ENCODE results near the gene KIF25.

GRCh38 chr6:168025831-168026710 lies 28.6 kb downstream of the KIF25 start:
- TF ChIP-seq POLR2A (IDR thresholded peaks at IDR 0.05): no peak
- TF ChIP-seq, protein P1, sequence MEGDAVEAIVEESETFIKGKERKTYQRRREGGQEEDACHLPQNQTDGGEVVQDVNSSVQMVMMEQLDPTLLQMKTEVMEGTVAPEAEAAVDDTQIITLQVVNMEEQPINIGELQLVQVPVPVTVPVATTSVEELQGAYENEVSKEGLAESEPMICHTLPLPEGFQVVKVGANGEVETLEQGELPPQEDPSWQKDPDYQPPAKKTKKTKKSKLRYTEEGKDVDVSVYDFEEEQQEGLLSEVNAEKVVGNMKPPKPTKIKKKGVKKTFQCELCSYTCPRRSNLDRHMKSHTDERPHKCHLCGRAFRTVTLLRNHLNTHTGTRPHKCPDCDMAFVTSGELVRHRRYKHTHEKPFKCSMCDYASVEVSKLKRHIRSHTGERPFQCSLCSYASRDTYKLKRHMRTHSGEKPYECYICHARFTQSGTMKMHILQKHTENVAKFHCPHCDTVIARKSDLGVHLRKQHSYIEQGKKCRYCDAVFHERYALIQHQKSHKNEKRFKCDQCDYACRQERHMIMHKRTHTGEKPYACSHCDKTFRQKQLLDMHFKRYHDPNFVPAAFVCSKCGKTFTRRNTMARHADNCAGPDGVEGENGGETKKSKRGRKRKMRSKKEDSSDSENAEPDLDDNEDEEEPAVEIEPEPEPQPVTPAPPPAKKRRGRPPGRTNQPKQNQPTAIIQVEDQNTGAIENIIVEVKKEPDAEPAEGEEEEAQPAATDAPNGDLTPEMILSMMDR (IDR thresholded peaks at IDR 0.05): no peak

Data from heart left ventricle (tissue), 13 donors.